ENCODE results near the gene PACS2. TPM values are rescaled to one million over a fixed set of nuclear protein-coding genes. Genes with fewer than 3 reads are reported as not detected.

Gene PACS2
- total RNA-seq, 2 experiments from 2014 or later, result 26.7 to 30.4 TPM

- no peak overlapping the region for H3K4me3 Mint-ChIP-seq
- ChIA-PET POLR2A (no interaction called here), CTCF (interaction anchor here (0.8 to 1.1 kb wide), 3 partner anchors 50 to 78 kb away, joined by 3 read pairs; no protein-coding TSS in a partner anchor)
- ATAC-seq (no peak), DNase-seq (no peak)
- H3K36me3 Mint-ChIP-seq (ENCODE audit: low read depth), result peaks cover 48% of the 10 kb centered on the region
- H3K27ac Mint-ChIP-seq, result no peak overlapping the region
- no peaks in the 10 kb centered on the region for H3K9me3 Mint-ChIP-seq
- intact Hi-C loops (cut with micrococcal nuclease), result no loop called here
- no peak for TF ChIP-seq CTCF (IDR thresholded peaks at IDR 0.05)
- no peaks in the 10 kb centered on the region for H3K27me3 Mint-ChIP-seq
- peaks cover 10% of the 10 kb centered on the region for H3K4me1 Mint-ChIP-seq (ENCODE audit: low read depth)
Observed at GRCh38 chr14:105430565-105430964, 116.0 kb downstream of the PACS2 start.

DNA sequence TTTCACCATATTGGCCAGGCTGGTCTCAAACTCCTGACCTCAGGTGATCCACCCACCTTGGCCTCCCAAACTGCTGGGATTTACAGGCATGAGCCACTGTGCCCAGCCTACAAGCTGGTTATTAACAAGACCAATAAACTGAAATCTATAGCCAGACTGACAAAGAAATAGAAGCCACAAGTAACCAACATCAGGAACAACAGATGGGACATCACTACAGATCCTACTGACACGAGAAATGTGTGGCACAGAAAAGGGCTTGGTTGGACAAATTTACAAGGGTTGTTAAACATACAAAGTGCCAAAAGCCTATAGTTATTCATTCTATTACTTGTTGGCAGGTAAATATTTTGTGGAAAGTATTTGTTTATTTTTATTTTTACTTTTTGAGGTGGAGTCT, 116.7 kb downstream of the PACS2 start:
- CTCF ChIA-PET, result interaction anchor here (0.8 to 1.1 kb wide), 3 partner anchors 49 to 79 kb away, joined by 3 read pairs; no protein-coding TSS in a partner anchor
- intact Hi-C loops (cut with micrococcal nuclease), result no loop called here
- no peaks in the 10 kb centered on the region for H3K27me3 Mint-ChIP-seq
- no peak overlapping the region for H3K27ac Mint-ChIP-seq
- no peaks in the 10 kb centered on the region for H3K9me3 Mint-ChIP-seq
- DNase-seq, result no peak
- H3K4me3 Mint-ChIP-seq, result no peak overlapping the region
- TF ChIP-seq CTCF (IDR thresholded peaks at IDR 0.05), result no peak
- H3K4me1 Mint-ChIP-seq (ENCODE audit: low read depth), result peaks cover 12% of the 10 kb centered on the region
- H3K36me3 Mint-ChIP-seq (ENCODE audit: low read depth), result peaks cover 43% of the 10 kb centered on the region
- POLR2A ChIA-PET, result interaction anchor here (1.2 kb wide), 1 partner anchor 11 kb away, joined by 3 read pairs; no protein-coding TSS in a partner anchor
- ATAC-seq, result no peak

GRCh38 chr14:105432657-105433056, 118.1 kb downstream of the PACS2 start:
- Mint-ChIP-seq H3K27ac (no peak overlapping the region), H3K36me3 (ENCODE audit: low read depth) (peaks cover 29% of the 10 kb centered on the region), H3K9me3 (no peaks in the 10 kb centered on the region), H3K4me3 (no peak overlapping the region), H3K27me3 (no peaks in the 10 kb centered on the region), H3K4me1 (ENCODE audit: low read depth) (peaks cover 9% of the 10 kb centered on the region)
- no peak for TF ChIP-seq CTCF (IDR thresholded peaks at IDR 0.05)
- ChIA-PET CTCF (interaction anchor here (1.6 to 2.0 kb wide), 2 partner anchors 15 to 57 kb away, joined by 4 to 5 read pairs; no protein-coding TSS in a partner anchor), POLR2A (interaction anchor here (0.8 to 1.2 kb wide), 2 partner anchors 9 to 12 kb away, joined by 3 read pairs; no protein-coding TSS in a partner anchor)
- ATAC-seq, result no peak
- no peak for DNase-seq
- intact Hi-C loops (cut with micrococcal nuclease), result no loop called here

DNA sequence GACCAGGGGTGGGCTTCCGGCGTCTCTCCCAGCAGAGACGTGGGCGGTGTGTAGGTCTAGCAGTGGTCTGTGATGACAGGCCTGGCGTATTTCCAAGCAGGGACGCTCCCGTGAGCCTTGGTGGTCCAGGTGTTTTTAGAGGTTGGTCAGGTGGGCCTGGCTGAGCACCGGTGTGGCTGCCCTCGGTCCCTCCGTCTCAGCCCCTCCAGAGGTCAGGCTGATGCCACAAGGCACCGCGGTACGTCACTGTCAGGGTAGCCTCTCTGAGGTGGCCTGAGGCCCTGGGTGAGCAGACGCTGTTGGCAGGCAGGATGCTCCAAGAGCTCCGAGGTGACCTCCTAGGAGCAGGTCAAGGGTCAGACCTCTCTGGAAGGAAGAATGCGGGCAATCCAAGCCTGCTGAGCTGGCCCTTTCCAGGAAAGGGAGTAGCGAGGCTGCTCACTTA, 118.6 kb downstream of the PACS2 start:
- Mint-ChIP-seq H3K36me3 (ENCODE audit: low read depth) (peaks cover 25% of the 10 kb centered on the region), H3K27me3 (no peaks in the 10 kb centered on the region), H3K4me3 (no peak overlapping the region), H3K9me3 (no peaks in the 10 kb centered on the region), H3K4me1 (ENCODE audit: low read depth) (peaks cover 7% of the 10 kb centered on the region), H3K27ac (no peak overlapping the region)
- POLR2A ChIA-PET, result interaction anchor here (0.8 kb wide), 1 partner anchor 13 kb away, joined by 3 read pairs; no protein-coding TSS in a partner anchor
- no peak for DNase-seq
- no peak for ATAC-seq
- CTCF ChIA-PET, result interaction anchor here (0.9 to 2.0 kb wide), 3 partner anchors 15 to 57 kb away, joined by 3 to 5 read pairs (median 4); no protein-coding TSS in a partner anchor
- no peak for TF ChIP-seq CTCF (IDR thresholded peaks at IDR 0.05)
- intact Hi-C loops (cut with micrococcal nuclease), result no loop called here

DNA sequence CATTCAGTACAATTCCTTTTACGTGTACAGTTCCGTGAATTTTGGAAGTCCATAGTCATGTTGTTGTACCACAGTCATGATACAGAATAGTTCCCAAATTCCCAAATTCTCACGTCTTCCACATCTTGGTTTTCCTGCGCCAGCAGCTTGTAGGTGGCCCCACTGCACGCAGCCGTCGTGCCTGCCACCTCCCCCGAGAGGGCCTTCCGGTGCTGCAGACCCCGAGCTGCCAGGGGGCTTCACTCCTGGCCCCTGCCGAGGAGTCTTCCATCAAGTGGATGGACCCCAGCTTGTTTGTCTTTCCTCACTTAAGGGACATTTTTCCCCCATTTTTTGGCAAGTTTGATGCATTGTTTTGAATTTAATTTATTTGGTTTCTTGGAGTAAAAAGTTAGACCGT, 121.9 kb downstream of the PACS2 start:
- intact Hi-C loops (cut with micrococcal nuclease), result no loop called here
- CTCF ChIA-PET, result interaction anchor here (1.0 to 2.1 kb wide), 5 partner anchors 11 to 84 kb away, joined by 3 to 11 read pairs (median 5); no protein-coding TSS in a partner anchor
- ATAC-seq, result no peak
- Mint-ChIP-seq H3K27me3 (no peaks in the 10 kb centered on the region), H3K4me1 (ENCODE audit: low read depth) (peaks cover 6% of the 10 kb centered on the region), H3K9me3 (no peaks in the 10 kb centered on the region), H3K27ac (no peak overlapping the region), H3K4me3 (no peak overlapping the region), H3K36me3 (ENCODE audit: low read depth) (no peaks in the 10 kb centered on the region)
- TF ChIP-seq CTCF (IDR thresholded peaks at IDR 0.05), result no peak
- POLR2A ChIA-PET, result interaction anchor here (1.6 to 2.4 kb wide), 2 partner anchors 15 to 35 kb away, joined by 4 to 5 read pairs; no protein-coding TSS in a partner anchor
- DNase-seq, result no peak

Data from activated CD8-positive, alpha-beta T cell treated with anti-CD3 and anti-CD28 coated beads for 36 hours (primary cell).